Testis (tissue), 3 donors: Measurements from ENCODE around the gene DNAJB5. TPM values are rescaled to one million over a fixed set of nuclear protein-coding genes. Genes with fewer than 3 reads are reported as not detected.

ENCODE experiments used
- DNase-seq: peaks from one replicate; pipeline ENCODE4 v3.0.0-alpha.2; 2019
- H3K27ac ChIP-seq, 2 donors: fragments of 200-600 bp; sonication (generic); one replicate each; pipeline ENCODE4 v1.5.1; 2019
- H3K27me3 ChIP-seq: fragments of 200-600 bp; sonication (generic); one replicate; pipeline ENCODE4 v1.5.1; 2019
- H3K36me3 ChIP-seq: fragments of 200-600 bp; sonication (generic); one replicate; pipeline ENCODE4 v1.5.1; 2017; ENCODE audit warnings: low read depth; ENCODE audit errors: missing control alignments
- H3K4me1 ChIP-seq: fragments of 200-600 bp; sonication (generic); one replicate; pipeline ENCODE4 v1.5.1; 2019
- H3K4me3 ChIP-seq, 2 donors: fragments of 200-600 bp; sonication (generic); one replicate each; pipeline ENCODE4 v1.5.1; 2017 to 2019
- H3K9me3 ChIP-seq: fragments of 200-600 bp; sonication (generic); one replicate; pipeline ENCODE4 v1.5.1; 2017
- POLR2A ChIP-seq: fragments of 450-650 bp; IDR thresholded peaks from one replicate; pipeline ENCODE4 v1.6.1; 2017; ENCODE audit warnings: antibody characterized with exemption, mild to moderate bottlenecking, moderate library complexity
- WGBS, 2 donors: methylation state at CpG; one replicate each; pipeline ENCODE4 v1.1.5; 2018; 5-methylcytosine and 5-hydroxymethylcytosine counted together
- intact Hi-C: fragments of 100-400 bp; cut with DNase I; formaldehyde crosslinking; loops from one replicate; pipeline ENCODE4 v1.15.1; 2023; ENCODE audit warnings: low total_unique reads
- polyA plus RNA-seq: library from polyadenylated mRNA; stranded (reverse); fragments of 350-450 nt; fragmentation: Illumina TruSeq; extraction: RNeasy Lipid Tissue Mini Kit (QIAGEN cat#74804); gene quantifications from one replicate; pipeline ENCODE4 v1.2.3, GENCODE V29; 2014; ENCODE audit warnings: low read depth, low replicate concordance; ENCODE audit not compliant: insufficient read depth
- total RNA-seq, 2 donors: library from RNA; depleted of rRNA; stranded (reverse); fragments of >200 nt; gene quantifications; one replicate each; pipeline ENCODE4 v1.2.3, GENCODE V29; 2016
- TF ChIP-seq, protein P1 (sequence below), 3 experiments: fragments of 450-650 bp in 2 of 3; fragments of 200-600 bp in 1 of 3; sonication (generic) in 1 of 3; IDR thresholded peaks; one replicate each; pipeline ENCODE4 v1.5.1; 2016 to 2019; ENCODE audit warnings: antibody characterized with exemption in 3 of 3, mild to moderate bottlenecking in 2 of 3, moderate library complexity in 1 of 3

DNAJB5 gene
- total and polyA plus RNA-seq, 3 donors from 2014 or later: 44.0 to 49.9 (median 47.7) TPM

GRCh38 chr9:34991607-34992375 is 2.2 kb downstream of the DNAJB5 start:
- WGBS, 2 donors: 73 to 87% methylated on average over 8 to 14 of the region's 15 CpGs
- Histone ChIP-seq H3K27ac (peak overlapping the region; percentile 83 to 91), H3K9me3 (no peaks in the 10 kb centered on the region), H3K4me3 (no peak overlapping the region), H3K4me1 (peaks cover 56% of the 10 kb centered on the region), H3K27me3 (no peaks in the 10 kb centered on the region), H3K36me3 (no peaks in the 10 kb centered on the region)
- intact Hi-C loops: loop anchor here (10.0 kb wide), 1 partner anchor 113 kb away; the partner anchor contains the start of gene STOML2
- TF ChIP-seq, protein P1, sequence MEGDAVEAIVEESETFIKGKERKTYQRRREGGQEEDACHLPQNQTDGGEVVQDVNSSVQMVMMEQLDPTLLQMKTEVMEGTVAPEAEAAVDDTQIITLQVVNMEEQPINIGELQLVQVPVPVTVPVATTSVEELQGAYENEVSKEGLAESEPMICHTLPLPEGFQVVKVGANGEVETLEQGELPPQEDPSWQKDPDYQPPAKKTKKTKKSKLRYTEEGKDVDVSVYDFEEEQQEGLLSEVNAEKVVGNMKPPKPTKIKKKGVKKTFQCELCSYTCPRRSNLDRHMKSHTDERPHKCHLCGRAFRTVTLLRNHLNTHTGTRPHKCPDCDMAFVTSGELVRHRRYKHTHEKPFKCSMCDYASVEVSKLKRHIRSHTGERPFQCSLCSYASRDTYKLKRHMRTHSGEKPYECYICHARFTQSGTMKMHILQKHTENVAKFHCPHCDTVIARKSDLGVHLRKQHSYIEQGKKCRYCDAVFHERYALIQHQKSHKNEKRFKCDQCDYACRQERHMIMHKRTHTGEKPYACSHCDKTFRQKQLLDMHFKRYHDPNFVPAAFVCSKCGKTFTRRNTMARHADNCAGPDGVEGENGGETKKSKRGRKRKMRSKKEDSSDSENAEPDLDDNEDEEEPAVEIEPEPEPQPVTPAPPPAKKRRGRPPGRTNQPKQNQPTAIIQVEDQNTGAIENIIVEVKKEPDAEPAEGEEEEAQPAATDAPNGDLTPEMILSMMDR (IDR thresholded peaks at IDR 0.05): no peak
- TF ChIP-seq POLR2A: no peak
- DNase-seq: no peak

GRCh38 chr9:34992376-34992951 is 2.9 kb downstream of the DNAJB5 start:
- intact Hi-C loops: loop anchor here (10.0 kb wide), 1 partner anchor 112 kb away; the partner anchor contains the start of gene STOML2
- no peaks in the 10 kb centered on the region for H3K27me3 ChIP-seq
- TF ChIP-seq, protein P1 (IDR thresholded peaks at IDR 0.05): no peak
- TF ChIP-seq POLR2A: no peak
- no peak for DNase-seq
- H3K27ac ChIP-seq: peak overlapping the region; percentile 83 to 91
- no peaks in the 10 kb centered on the region for H3K36me3 ChIP-seq
- WGBS, 2 donors: 53 to 70% methylated on average over 5 to 16 of the region's 16 CpGs
- H3K4me3 ChIP-seq: no peak overlapping the region
- peaks cover 56% of the 10 kb centered on the region for H3K4me1 ChIP-seq
- no peaks in the 10 kb centered on the region for H3K9me3 ChIP-seq

DNA sequence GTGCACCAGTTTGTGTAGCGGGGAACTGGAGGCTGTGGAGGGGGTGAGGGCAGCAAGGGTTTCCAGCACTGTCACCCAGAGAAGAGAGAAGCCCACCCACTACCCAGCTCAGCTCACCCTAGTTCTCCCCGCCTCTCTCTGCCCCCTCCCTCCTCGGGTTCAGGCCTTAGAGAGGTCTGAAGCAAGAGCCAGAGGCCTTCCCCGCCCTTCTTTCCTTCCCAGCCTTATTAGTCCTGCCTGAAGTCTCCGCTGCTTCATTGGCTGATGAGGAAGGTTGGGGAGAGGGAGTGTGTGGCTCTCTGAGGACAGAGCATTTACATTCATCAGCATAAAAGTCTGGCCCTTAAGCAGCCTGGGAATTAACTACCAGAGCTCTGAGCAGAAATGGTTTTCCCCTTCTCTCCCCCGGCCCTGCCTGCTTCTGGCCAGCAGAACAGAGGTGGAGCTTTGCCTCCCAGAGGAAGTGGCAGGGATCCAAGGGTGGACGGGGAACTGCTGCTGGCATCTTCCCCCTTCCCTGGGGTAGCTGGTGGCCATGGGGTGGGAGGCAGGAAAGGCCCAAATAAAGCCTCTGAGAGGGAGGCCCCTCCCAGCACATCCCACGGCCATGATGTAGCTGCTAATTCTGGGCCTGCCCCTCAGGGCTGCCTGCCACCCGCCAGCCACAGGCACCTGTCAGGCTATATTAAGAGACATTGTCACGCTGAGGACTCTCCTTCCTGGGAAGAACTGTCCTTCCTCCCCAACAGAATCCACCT is 4.1 kb downstream of the DNAJB5 start:
- no peaks in the 10 kb centered on the region for H3K36me3 ChIP-seq

DNA sequence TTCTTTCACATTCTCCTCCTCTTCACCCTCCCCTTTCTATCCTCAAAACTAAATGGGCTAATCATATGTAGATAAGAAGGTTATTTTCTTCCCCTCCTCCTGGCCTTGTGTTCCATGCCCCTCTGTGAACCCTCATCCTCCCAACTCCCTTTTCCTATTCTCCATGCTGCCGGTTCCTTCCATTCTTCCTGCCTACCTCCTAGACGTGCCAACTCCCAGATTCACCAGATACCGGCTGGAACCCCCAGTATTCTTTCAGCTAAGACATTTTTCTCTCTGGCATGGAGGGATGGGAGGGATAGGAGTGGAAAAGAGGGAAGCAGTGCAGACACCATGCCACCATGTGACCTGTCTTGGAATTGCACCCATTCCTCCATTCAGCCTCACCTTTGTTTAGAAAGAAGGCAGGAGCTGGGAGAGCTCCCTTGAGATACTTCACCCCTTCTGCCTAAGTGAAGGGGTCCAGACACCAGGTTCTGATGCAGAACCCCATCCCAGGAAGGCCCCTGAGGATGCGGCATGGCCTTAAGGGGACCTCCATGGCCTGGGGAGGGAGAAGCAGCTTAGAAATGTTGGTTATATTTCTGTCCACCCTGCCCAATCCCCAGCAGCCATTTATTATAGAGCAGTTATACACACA is 4.8 kb downstream of the DNAJB5 start:
- Histone ChIP-seq H3K4me1 (peaks cover 51% of the 10 kb centered on the region), H3K27me3 (no peaks in the 10 kb centered on the region), H3K9me3 (no peaks in the 10 kb centered on the region), H3K4me3 (no peak overlapping the region), H3K27ac (peak overlapping the region; percentile 83 to 91), H3K36me3 (no peaks in the 10 kb centered on the region)
- intact Hi-C loops: loop anchor here (10.0 kb wide), 1 partner anchor 110 kb away; the partner anchor contains the start of gene STOML2
- 44 to 59% methylated on average over 4 of the region's 4 CpGs for WGBS, 2 donors
- TF ChIP-seq POLR2A: no peak
- TF ChIP-seq, protein P1 (IDR thresholded peaks at IDR 0.05): peak in 2 of 3 experiments; percentile 30 to 43
- DNase-seq: peak; percentile 53

More for the DNA sequence above, 4.1 kb downstream of the DNAJB5 start:
- DNase-seq: peak; percentile 72
- H3K9me3 ChIP-seq: no peaks in the 10 kb centered on the region
- intact Hi-C loops: loop anchor here (10.0 kb wide), 1 partner anchor 111 kb away; the partner anchor contains the start of gene STOML2
- peaks cover 51% of the 10 kb centered on the region for H3K4me1 ChIP-seq
- no peak overlapping the region for H3K4me3 ChIP-seq
- TF ChIP-seq, protein P1 (IDR thresholded peaks at IDR 0.05): no peak
- TF ChIP-seq POLR2A: no peak
- WGBS, 2 donors: 30 to 50% methylated on average over 7 to 10 of the region's 10 CpGs
- no peaks in the 10 kb centered on the region for H3K27me3 ChIP-seq
- peak overlapping the region; percentile 83 to 91 for H3K27ac ChIP-seq
